HepG2 (cell line): Measurements from ENCODE around the gene HDDC3. TPM values are rescaled to one million over a fixed set of nuclear protein-coding genes. Genes with fewer than 3 reads are reported as not detected.
A peak's percentile ranks its signal among the peaks of the same experiment; 100 is the strongest.

Source experiments
- ETV6 ChIP-seq: sonication (generic); formaldehyde crosslinking; conservative IDR thresholded peaks from 2 replicates; pipeline ENCODE4 v1.4.0; 2020; ENCODE audit warnings: missing genetic modification reagents
- FOXP1 ChIP-seq, 2 experiments: fragments of 450-650 bp in 1 of 2; IDR thresholded peaks; 2 replicates each; pipeline ENCODE4 v1.6.1; 2017 to 2018; ENCODE audit warnings: antibody characterized with exemption in 1 of 2
- GTF3A ChIP-seq: sonication (generic); formaldehyde crosslinking; conservative IDR thresholded peaks from 2 replicates; pipeline ENCODE4 v1.4.0; 2020; ENCODE audit warnings: mild to moderate bottlenecking, missing genetic modification reagents
- HNF1A ChIP-seq, 2 experiments: sonication (generic) in 1 of 2; formaldehyde crosslinking in 1 of 2; IDR thresholded peaks; 2 replicates each; pipeline versions ENCODE4 v1.4.0 to v1.6.1; 2016 to 2020; ENCODE audit warnings: borderline replicate concordance in 1 of 2, low read depth in 1 of 2, mild to moderate bottlenecking in 1 of 2, missing genetic modification reagents in 1 of 2
- KAT7 ChIP-seq: IDR thresholded peaks from 2 replicates; pipeline ENCODE4 v1.6.1; 2018; ENCODE audit warnings: borderline replicate concordance, missing compliant biosample characterization
- NFE2L2 ChIP-seq: fragments of 150-350 bp; IDR thresholded peaks from 2 replicates; pipeline ENCODE4 v1.6.1; 2014; ENCODE audit warnings: low read length
- NFYB ChIP-seq: sonication (generic); formaldehyde crosslinking; IDR thresholded peaks from 2 replicates; pipeline ENCODE4 v1.4.0; 2020; ENCODE audit warnings: missing genetic modification reagents
- PATZ1 ChIP-seq: sonication (generic); formaldehyde crosslinking; IDR thresholded peaks from 2 replicates; pipeline ENCODE4 v1.4.0; 2020; ENCODE audit warnings: missing genetic modification reagents
- PBX2 ChIP-seq: IDR thresholded peaks from 2 replicates; pipeline ENCODE4 v1.6.1; 2016; ENCODE audit warnings: control low read depth
- SAP130 ChIP-seq: IDR thresholded peaks from 2 replicates; pipeline ENCODE4 v1.6.1; 2016; ENCODE audit warnings: low read depth
- SOX6 ChIP-seq, 2 experiments: fragments of 450-650 bp in 1 of 2; sonication (generic) in 1 of 2; formaldehyde crosslinking in 1 of 2; IDR thresholded peaks; 2 replicates each; pipeline versions ENCODE4 v1.4.0 to v1.6.1; 2017 to 2020; ENCODE audit warnings: antibody characterized with exemption in 1 of 2, mild to moderate bottlenecking in 1 of 2, missing genetic modification reagents in 1 of 2
- TBX2 ChIP-seq: sonication (generic); formaldehyde crosslinking; IDR thresholded peaks from 2 replicates; pipeline ENCODE4 v1.5.0; 2020; ENCODE audit warnings: missing genetic modification reagents, mild to moderate bottlenecking, borderline replicate concordance
- TMF1 ChIP-seq: sonication (generic); formaldehyde crosslinking; IDR thresholded peaks from 2 replicates; pipeline ENCODE4 v1.8.1; 2022; ENCODE audit warnings: low read depth, missing genetic modification reagents
- ZNF33A ChIP-seq: sonication (generic); formaldehyde crosslinking; IDR thresholded peaks from 2 replicates; pipeline ENCODE4 v1.5.1; 2020; ENCODE audit warnings: missing genetic modification reagents, mild to moderate bottlenecking, moderate library complexity, borderline replicate concordance
- ZNF670 ChIP-seq: sonication (generic); formaldehyde crosslinking; IDR thresholded peaks from 2 replicates; pipeline ENCODE4 v1.8.0; 2022; ENCODE audit warnings: mild to moderate bottlenecking, missing genetic modification reagents, borderline replicate concordance
- ZNF883 ChIP-seq: sonication (generic); formaldehyde crosslinking; IDR thresholded peaks from 2 replicates; pipeline ENCODE4 v1.5.1; 2020; ENCODE audit warnings: mild to moderate bottlenecking, missing genetic modification reagents; ENCODE audit errors: not compliant biosample characterization
- ZSCAN12 ChIP-seq: sonication (generic); formaldehyde crosslinking; IDR thresholded peaks from 2 replicates; pipeline ENCODE4 v1.9.0; 2021; ENCODE audit warnings: mild to moderate bottlenecking, missing genetic modification reagents
- polyA plus RNA-seq, 8 experiments: library from polyadenylated mRNA; depleted of rRNA in 3 of 8; stranded (reverse) in 7 of 8; unstranded in 1 of 8; fragments of >200 nt; fragmentation: Illumina TruSeq in 4 of 8; extraction: Trizol in 4 of 8; gene quantifications; 2 replicates each; pipeline versions ENCODE4 v1.2.1 to v1.2.3, GENCODE V29; 2011 to 2016; ENCODE audit warnings: low read depth in 4 of 8, missing spikeins in 1 of 8, mixed read lengths in 1 of 8; ENCODE audit not compliant: insufficient read depth in 1 of 8
- total RNA-seq, 5 experiments: library from RNA; depleted of rRNA; stranded (reverse); fragments of >200 nt; fragmentation: Illumina TruSeq; extraction: Trizol; gene quantifications; 2 replicates each; pipeline ENCODE4 v1.2.3, GENCODE V29; 2016; ENCODE audit warnings: low read depth in 1 of 5
- TF ChIP-seq, protein P1 (sequence below): sonication (generic); formaldehyde crosslinking; IDR thresholded peaks from 2 replicates; pipeline ENCODE4 v1.4.0; 2020; ENCODE audit warnings: missing genetic modification reagents, borderline replicate concordance

Gene HDDC3
- total and polyA plus RNA-seq, 2 of the 13 experiments (the other 11 are each of a cell fraction or from before 2014, with no cell fraction given) = 18.7 to 28.3 TPM

DNA sequence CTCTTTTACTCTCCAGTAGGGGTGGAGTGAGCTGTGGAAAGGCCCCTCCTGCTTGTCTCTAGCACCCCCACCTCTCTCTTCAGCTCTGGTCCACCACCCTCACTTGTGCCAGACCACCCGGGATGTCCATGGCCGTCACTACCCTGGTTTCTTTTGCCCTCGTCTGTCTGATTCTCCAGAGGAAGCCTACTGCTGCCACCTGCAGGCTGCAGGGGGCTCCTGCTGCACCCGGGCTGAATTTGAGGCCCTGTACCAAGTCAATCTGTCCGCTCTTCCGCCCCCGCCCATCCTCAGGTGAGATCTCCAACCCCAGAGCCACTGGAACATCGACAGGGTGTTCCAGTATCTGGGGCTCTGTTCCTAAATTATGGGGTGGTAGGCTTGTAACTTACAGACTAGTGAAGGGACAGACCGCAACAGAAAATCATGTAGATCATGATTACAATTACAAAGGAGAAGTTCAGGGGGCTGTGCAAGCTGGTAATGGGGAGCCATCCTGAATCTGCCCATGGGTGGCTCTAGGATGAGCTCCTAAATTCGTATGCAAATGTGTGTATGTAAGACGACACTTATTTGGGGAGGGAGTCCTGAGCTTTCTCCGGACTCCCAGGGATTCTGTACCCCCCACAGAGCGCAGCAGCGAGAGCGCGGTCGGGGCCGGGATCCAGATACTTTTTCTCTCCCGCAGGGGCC, 2.1 kb upstream of the HDDC3 start (continued):
- TF ChIP-seq PATZ1 = 0 out of 2 replicates have a peak, but pooled peaks have one; percentile 12
- peak; percentile 11; the same call in 1 of the 2 replicates for TF ChIP-seq TMF1 (CRISPR knock-in tag)
- no peak for TF ChIP-seq NFE2L2
- TF ChIP-seq ZNF883 (CRISPR knock-in tag) = peak; percentile 56
- TF ChIP-seq, protein P1, sequence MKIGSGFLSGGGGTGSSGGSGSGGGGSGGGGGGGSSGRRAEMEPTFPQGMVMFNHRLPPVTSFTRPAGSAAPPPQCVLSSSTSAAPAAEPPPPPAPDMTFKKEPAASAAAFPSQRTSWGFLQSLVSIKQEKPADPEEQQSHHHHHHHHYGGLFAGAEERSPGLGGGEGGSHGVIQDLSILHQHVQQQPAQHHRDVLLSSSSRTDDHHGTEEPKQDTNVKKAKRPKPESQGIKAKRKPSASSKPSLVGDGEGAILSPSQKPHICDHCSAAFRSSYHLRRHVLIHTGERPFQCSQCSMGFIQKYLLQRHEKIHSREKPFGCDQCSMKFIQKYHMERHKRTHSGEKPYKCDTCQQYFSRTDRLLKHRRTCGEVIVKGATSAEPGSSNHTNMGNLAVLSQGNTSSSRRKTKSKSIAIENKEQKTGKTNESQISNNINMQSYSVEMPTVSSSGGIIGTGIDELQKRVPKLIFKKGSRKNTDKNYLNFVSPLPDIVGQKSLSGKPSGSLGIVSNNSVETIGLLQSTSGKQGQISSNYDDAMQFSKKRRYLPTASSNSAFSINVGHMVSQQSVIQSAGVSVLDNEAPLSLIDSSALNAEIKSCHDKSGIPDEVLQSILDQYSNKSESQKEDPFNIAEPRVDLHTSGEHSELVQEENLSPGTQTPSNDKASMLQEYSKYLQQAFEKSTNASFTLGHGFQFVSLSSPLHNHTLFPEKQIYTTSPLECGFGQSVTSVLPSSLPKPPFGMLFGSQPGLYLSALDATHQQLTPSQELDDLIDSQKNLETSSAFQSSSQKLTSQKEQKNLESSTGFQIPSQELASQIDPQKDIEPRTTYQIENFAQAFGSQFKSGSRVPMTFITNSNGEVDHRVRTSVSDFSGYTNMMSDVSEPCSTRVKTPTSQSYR (CRISPR knock-in tag) = no peak
- 0 out of 2 replicates have a peak, but pooled peaks have one; percentile 10 for TF ChIP-seq TBX2 (CRISPR knock-in tag)
- TF ChIP-seq SOX6 (IDR thresholded peaks at IDR 0.05) = no peak
- 0 out of 2 replicates have a peak, but pooled peaks have one; percentile 2 for TF ChIP-seq SOX6 (CRISPR knock-in tag; IDR thresholded peaks at IDR 0.05)
- TF ChIP-seq FOXP1 (IDR thresholded peaks at IDR 0.05) = no peak
- TF ChIP-seq FOXP1 (CRISPR knock-in tag; IDR thresholded peaks at IDR 0.05) = no peak
- TF ChIP-seq GTF3A (CRISPR knock-in tag) = 0 out of 2 replicates have a peak, but pooled peaks have one; percentile 21
- TF ChIP-seq ZNF670 (CRISPR knock-in tag) = 0 out of 2 replicates have a peak, but pooled peaks have one; percentile 76
- peak; percentile 63; the same call in 1 of the 2 replicates for TF ChIP-seq SAP130 (CRISPR knock-in tag)
- TF ChIP-seq PBX2 (CRISPR knock-in tag) = no peak
- TF ChIP-seq HNF1A (IDR thresholded peaks at IDR 0.05; ENCODE audit: low read depth) = no peak
- TF ChIP-seq HNF1A (CRISPR knock-in tag; IDR thresholded peaks at IDR 0.05; ENCODE audit: borderline replicate concordance) = no peak
- TF ChIP-seq ZSCAN12 (CRISPR knock-in tag) = 0 out of 2 replicates have a peak, but pooled peaks have one; percentile 19
- TF ChIP-seq ETV6 (CRISPR knock-in tag) = no peak
- 0 out of 2 replicates have a peak, but pooled peaks have one; percentile 10 for TF ChIP-seq KAT7 (CRISPR knock-in tag)
- TF ChIP-seq NFYB = no peak
- TF ChIP-seq ZNF33A (CRISPR knock-in tag) = 0 out of 2 replicates have a peak, but pooled peaks have one; percentile 40
